Activated naive CD4-positive, alpha-beta T cell treated with anti-CD3 and anti-CD28 coated beads, Interleukin-2, amount 50 U/mL, for 24 hours (primary cell): ENCODE results near the gene SYTL3.
"Not testable (repeated sequence)": the region's sequence is repeated elsewhere in the genome, so short reads cannot be mapped to it uniquely, and the experiment has no call there.

ENCODE experiments used
- H3K27ac Mint-ChIP-seq: one replicate; pipeline ENCODE4 v1.8.0; 2021; ENCODE audit warnings: mild to moderate bottlenecking, mixed read lengths
- H3K27me3 Mint-ChIP-seq: one replicate; pipeline ENCODE4 v1.8.0; 2021; ENCODE audit warnings: mixed read lengths
- H3K36me3 Mint-ChIP-seq: one replicate; pipeline ENCODE4 v1.8.0; 2021; ENCODE audit warnings: mixed read lengths
- H3K4me1 Mint-ChIP-seq: one replicate; pipeline ENCODE4 v1.8.0; 2021; ENCODE audit warnings: mixed read lengths
- H3K4me3 Mint-ChIP-seq: one replicate; pipeline ENCODE4 v1.8.0; 2021; ENCODE audit warnings: mild to moderate bottlenecking, mixed read lengths
- H3K9me3 Mint-ChIP-seq: one replicate; pipeline ENCODE4 v1.8.0; 2021; ENCODE audit warnings: mixed read lengths

SYTL3 gene

DNA sequence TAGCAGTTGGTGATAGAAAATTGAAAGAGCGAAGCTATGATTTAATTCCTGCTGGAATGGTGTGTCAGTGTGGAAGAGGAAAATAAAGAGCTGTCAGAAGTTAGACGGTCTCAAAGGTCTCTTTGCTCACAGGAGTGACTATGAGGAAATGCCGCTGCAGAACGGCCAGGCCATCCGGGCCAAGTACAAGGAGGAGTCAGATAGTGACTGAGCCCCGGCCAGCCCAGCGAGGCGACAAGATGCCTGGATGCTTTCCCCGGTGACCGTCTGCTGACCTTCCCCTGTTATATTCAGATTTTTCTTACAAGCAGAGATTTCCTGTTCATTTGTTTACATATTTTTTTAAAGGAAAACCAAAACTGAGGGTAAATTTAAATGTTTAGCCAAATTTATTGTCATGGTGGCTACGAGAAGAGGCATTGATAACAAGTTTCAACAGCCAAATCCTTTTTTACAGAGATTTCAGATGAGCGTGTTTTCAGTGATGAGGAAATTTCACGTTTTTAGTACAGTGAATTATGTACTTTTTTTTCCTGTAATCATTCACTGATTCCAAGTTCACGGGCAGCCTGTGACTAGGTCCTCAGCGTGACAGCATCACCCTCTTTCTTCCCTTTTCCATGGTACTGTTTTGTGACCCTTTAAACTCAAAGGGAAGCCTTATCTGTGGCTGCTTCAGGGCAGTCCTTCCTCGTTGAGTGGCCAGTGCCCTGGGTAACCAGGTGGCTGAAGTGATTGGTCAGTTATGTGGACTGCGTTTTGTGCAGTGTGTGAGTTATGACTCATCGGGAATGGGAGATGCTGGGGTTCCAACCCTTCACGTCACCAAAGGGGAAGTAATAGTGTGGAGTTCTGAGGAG lies 17.9 kb upstream of the SYTL3 start:
- peaks cover 14% of the 10 kb centered on the region for H3K36me3 Mint-ChIP-seq

GRCh38 chr6:158632538-158633119 lies 17.2 kb upstream of the SYTL3 start:
- Mint-ChIP-seq H3K4me1 (peaks cover 47% of the 10 kb centered on the region), H3K27ac (peak overlapping the region; percentile 8), H3K36me3 (peaks cover 11% of the 10 kb centered on the region)
- H3K4me3 Mint-ChIP-seq, H3K9me3 Mint-ChIP-seq, H3K27me3 Mint-ChIP-seq: not testable (repeated sequence)

More for the DNA sequence above, 17.9 kb upstream of the SYTL3 start:
- peak overlapping the region; percentile 53 for H3K27ac Mint-ChIP-seq
- peaks cover 45% of the 10 kb centered on the region for H3K4me1 Mint-ChIP-seq
- H3K27me3 Mint-ChIP-seq: no peaks in the 10 kb centered on the region
- no peak overlapping the region for H3K4me3 Mint-ChIP-seq
- H3K9me3 Mint-ChIP-seq: no peaks in the 10 kb centered on the region

- no peaks in the 10 kb centered on the region for H3K27me3 Mint-ChIP-seq
- H3K4me3 Mint-ChIP-seq: no peak overlapping the region
- peak overlapping the region; percentile 30 for H3K27ac Mint-ChIP-seq
- H3K36me3 Mint-ChIP-seq: peaks cover 11% of the 10 kb centered on the region
- H3K4me1 Mint-ChIP-seq: peaks cover 47% of the 10 kb centered on the region
- no peaks in the 10 kb centered on the region for H3K9me3 Mint-ChIP-seq
Measured at GRCh38 chr6:158633127-158633526, 16.7 kb upstream of the SYTL3 start.

GRCh38 chr6:158634695-158635426 lies 15.0 kb upstream of the SYTL3 start:
- H3K4me1 Mint-ChIP-seq: peaks cover 54% of the 10 kb centered on the region
- H3K27ac Mint-ChIP-seq: peak overlapping the region; percentile 90
- no peaks in the 10 kb centered on the region for H3K27me3 Mint-ChIP-seq
- H3K4me3 Mint-ChIP-seq: peak overlapping the region; percentile 33
- H3K9me3 Mint-ChIP-seq: no peaks in the 10 kb centered on the region
- peaks cover 12% of the 10 kb centered on the region for H3K36me3 Mint-ChIP-seq

DNA sequence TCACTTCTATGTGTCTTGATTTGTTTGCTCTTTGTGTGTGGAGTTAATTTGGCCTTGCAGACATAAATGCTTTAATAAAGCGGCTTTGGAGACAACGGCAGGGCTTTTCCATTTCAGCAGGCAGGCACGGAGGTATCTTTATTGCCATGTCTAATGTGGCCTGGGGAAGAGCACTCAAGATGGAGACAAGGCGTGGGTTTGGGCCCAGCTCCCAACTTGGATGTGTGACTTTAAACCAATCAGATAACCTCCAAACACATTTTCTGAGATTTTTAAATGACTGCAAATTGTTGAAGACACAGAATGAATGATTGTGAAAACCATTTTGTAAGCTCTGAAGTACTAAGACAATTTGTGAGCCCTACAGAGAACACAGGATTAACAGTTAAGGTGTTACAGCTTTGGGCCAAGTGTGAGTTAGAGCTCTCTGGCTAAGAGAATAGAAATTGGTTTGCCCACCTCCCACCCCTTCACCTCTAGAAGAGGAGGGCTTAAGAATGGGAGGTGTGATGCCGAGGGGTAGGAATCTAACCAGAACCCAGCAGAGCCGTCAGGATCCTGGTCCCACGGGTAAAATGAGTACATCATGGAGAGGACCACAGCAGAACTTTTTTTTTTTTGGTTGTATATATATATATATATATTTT lies 14.3 kb upstream of the SYTL3 start:
- Mint-ChIP-seq H3K27ac (peak overlapping the region; percentile 70), H3K4me3 (no peak overlapping the region), H3K36me3 (peaks cover 15% of the 10 kb centered on the region)

DNA sequence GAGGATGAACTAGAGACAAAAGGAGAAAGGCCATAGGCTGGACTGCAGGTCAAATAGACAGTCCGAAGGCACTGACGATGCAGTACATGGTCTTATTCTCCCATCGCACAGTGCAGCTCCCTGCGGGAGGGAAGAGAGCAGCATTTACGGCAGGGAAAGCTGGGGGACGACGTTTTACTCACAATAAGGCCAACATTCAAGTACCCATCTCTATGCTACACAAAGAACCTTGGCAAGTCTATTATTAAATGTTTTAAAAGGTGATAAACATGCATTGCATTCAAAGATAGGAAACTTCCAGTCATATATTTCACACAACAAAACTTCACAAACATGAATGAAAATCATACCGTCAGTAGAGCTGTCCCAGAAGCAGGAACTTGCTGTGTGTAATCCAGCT lies 13.1 kb upstream of the SYTL3 start:
- no peaks in the 10 kb centered on the region for H3K9me3 Mint-ChIP-seq
- no peak overlapping the region for H3K4me3 Mint-ChIP-seq
- no peaks in the 10 kb centered on the region for H3K27me3 Mint-ChIP-seq
- peaks cover 18% of the 10 kb centered on the region for H3K36me3 Mint-ChIP-seq
- peak overlapping the region; percentile 48 for H3K27ac Mint-ChIP-seq
- peaks cover 62% of the 10 kb centered on the region for H3K4me1 Mint-ChIP-seq

More for the DNA sequence above, 14.3 kb upstream of the SYTL3 start:
- peaks cover 59% of the 10 kb centered on the region for H3K4me1 Mint-ChIP-seq
- H3K9me3 Mint-ChIP-seq: no peaks in the 10 kb centered on the region
- H3K27me3 Mint-ChIP-seq: no peaks in the 10 kb centered on the region

- Mint-ChIP-seq H3K27me3 (no peaks in the 10 kb centered on the region), H3K36me3 (peaks cover 17% of the 10 kb centered on the region), H3K4me1 (peaks cover 77% of the 10 kb centered on the region)
Measured at GRCh38 chr6:158638324-158638854, 11.5 kb upstream of the SYTL3 start.

DNA sequence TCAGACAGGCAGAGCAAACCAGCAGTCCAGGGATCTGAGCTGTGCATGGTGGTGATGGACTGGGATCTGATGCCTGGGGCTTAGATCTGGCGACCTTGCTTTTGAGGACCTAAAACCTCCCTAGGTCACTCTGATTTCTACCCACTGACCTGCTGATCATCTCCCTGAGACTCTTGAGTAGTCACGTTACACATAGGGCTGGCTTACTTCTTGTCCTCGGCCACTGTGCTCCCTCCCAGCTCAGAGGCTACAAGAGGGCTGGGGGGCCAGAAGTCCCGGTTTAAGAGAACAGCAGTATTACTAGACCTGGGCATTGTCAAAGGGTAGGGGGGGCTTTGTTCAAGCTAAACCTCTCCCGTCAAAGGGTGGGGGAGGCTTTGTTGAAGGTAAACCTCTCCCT lies 10.8 kb upstream of the SYTL3 start:
- H3K27ac Mint-ChIP-seq: peak overlapping the region; percentile 91
- no peaks in the 10 kb centered on the region for H3K27me3 Mint-ChIP-seq
- peaks cover 15% of the 10 kb centered on the region for H3K36me3 Mint-ChIP-seq
- peaks cover 77% of the 10 kb centered on the region for H3K4me1 Mint-ChIP-seq
- H3K4me3 Mint-ChIP-seq: no peak overlapping the region
- H3K9me3 Mint-ChIP-seq: no peaks in the 10 kb centered on the region

More at GRCh38 chr6:158638324-158638854, 11.5 kb upstream of the SYTL3 start:
- Mint-ChIP-seq H3K9me3 (no peaks in the 10 kb centered on the region), H3K4me3 (no peak overlapping the region), H3K27ac (peak overlapping the region; percentile 91)

GRCh38 chr6:158640519-158640918 lies 9.3 kb upstream of the SYTL3 start:
- H3K9me3 Mint-ChIP-seq: no peaks in the 10 kb centered on the region
- peaks cover 74% of the 10 kb centered on the region for H3K4me1 Mint-ChIP-seq
- no peaks in the 10 kb centered on the region for H3K27me3 Mint-ChIP-seq
- H3K4me3 Mint-ChIP-seq: peak overlapping the region; percentile 6
- peak overlapping the region; percentile 83 for H3K27ac Mint-ChIP-seq
- H3K36me3 Mint-ChIP-seq: peaks cover 15% of the 10 kb centered on the region

- H3K36me3 Mint-ChIP-seq: peaks cover 11% of the 10 kb centered on the region
- H3K27ac Mint-ChIP-seq: peak overlapping the region; percentile 62
- peaks cover 72% of the 10 kb centered on the region for H3K4me1 Mint-ChIP-seq
- no peaks in the 10 kb centered on the region for H3K27me3 Mint-ChIP-seq
- H3K9me3 Mint-ChIP-seq: no peaks in the 10 kb centered on the region
- H3K4me3 Mint-ChIP-seq: peak overlapping the region; percentile 99
Measured at GRCh38 chr6:158642097-158642601, 7.7 kb upstream of the SYTL3 start.

- no peaks in the 10 kb centered on the region for H3K27me3 Mint-ChIP-seq
- peak overlapping the region; percentile 98 for H3K27ac Mint-ChIP-seq
- peaks cover 77% of the 10 kb centered on the region for H3K4me1 Mint-ChIP-seq
- H3K4me3 Mint-ChIP-seq: peak overlapping the region; percentile 99
- H3K36me3 Mint-ChIP-seq: peaks cover 11% of the 10 kb centered on the region
- H3K9me3 Mint-ChIP-seq: no peaks in the 10 kb centered on the region
Measured at GRCh38 chr6:158643836-158644230, 6.0 kb upstream of the SYTL3 start.

GRCh38 chr6:158644231-158645063 lies 5.4 kb upstream of the SYTL3 start, which contains the start of gene DYNLT1:
Gene DYNLT1, minus strand, starts transcription at chr6:158644743. Its CDS starts 35 bp downstream, at chr6:158644708.
- Mint-ChIP-seq H3K36me3 (peaks cover 10% of the 10 kb centered on the region), H3K27ac (peak within 1 kb of the TSS; percentile 98), H3K27me3 (no peaks in the 10 kb centered on the region), H3K4me1 (peaks cover 77% of the 10 kb centered on the region), H3K4me3 (peak within 1 kb of the TSS; percentile 99), H3K9me3 (no peaks in the 10 kb centered on the region)

DNA sequence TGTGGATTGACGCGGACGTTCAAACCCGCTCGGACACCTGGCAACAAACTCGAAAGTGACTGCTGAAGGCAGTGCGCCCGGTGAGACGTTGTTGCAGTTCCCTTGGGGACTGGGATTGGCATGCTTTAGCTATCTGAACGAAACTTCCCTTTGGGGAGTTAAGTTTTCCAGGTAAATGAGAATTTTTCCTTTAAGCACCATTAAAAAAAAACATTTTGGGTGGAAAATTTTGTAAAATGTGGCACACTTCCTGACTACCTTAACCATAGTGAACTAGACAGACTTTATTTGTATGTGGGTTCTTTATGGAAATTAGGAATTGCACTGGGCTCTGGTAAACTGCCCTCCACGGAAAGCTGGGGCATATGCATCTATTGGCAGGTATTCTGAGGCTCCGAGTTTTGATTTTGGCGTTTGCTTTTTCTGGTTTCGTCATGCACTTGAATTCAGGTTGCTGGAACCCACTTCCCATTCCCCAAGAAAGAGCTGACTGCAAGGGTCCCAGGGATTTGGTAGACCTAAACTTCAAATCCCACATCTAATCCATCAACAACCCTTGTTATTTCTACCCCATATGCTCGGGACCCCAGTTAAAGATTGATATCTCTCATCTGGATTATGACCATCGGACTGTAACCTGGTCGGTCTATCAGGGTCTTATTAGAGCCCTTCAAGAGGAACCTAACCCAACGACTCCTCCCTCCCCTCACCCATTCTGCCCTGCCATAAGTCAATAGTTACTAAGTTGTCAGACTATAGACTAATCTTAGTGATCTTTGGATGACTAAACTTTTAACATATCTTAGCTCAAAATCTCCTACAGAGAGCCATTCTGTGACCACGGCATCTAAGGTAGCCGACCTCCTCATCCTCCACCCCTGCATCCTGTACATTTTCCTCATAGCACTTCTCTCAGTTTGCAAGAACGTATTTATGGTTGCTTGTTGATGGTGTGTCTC lies 4.5 kb upstream of the SYTL3 start:
- Mint-ChIP-seq H3K4me1 (peaks cover 77% of the 10 kb centered on the region), H3K27ac (peak overlapping the region; percentile 94), H3K36me3 (peaks cover 7% of the 10 kb centered on the region), H3K9me3 (no peaks in the 10 kb centered on the region), H3K4me3 (peak overlapping the region; percentile 99), H3K27me3 (no peaks in the 10 kb centered on the region)
